Astrocyte (in vitro differentiated cells and primary cell): ENCODE measurements around the gene TANGO2. TPM values are rescaled to one million over a fixed set of nuclear protein-coding genes. Genes with fewer than 3 reads are reported as not detected.

Experiments used
- DNase-seq: peaks from one replicate; pipeline ENCODE4 v3.0.0-alpha.2; 2010; ENCODE audit warnings: low read depth
- FAIRE-seq: peaks from 2 replicates; lab custom pipeline; 2011; peaks lifted over from hg19 to GRCh38; lab: Jason Lieb, UNC
- H2AFZ ChIP-seq: 2 replicates; pipeline ENCODE4 v1.6.0; 2012; ENCODE audit warnings: low read depth, low read length, inconsistent platforms
- H3K27ac ChIP-seq: 2 replicates; pipeline ENCODE4 v1.5.1; 2011; ENCODE audit warnings: low read depth, low read length, inconsistent platforms
- H3K27me3 ChIP-seq: 2 replicates; pipeline ENCODE4 v1.6.0; 2011; ENCODE audit warnings: low read length, inconsistent platforms; ENCODE audit not compliant: insufficient read depth
- H3K36me3 ChIP-seq: 2 replicates; pipeline ENCODE4 v1.5.1; 2011; ENCODE audit warnings: low read length, inconsistent platforms; ENCODE audit not compliant: insufficient read depth
- H3K4me1 ChIP-seq: 2 replicates; pipeline ENCODE4 v1.5.1; 2011; ENCODE audit warnings: low read length, inconsistent platforms; ENCODE audit not compliant: insufficient read depth
- H3K4me2 ChIP-seq: 2 replicates; pipeline ENCODE4 v1.6.0; 2012; ENCODE audit warnings: low read length, inconsistent platforms
- H3K4me3 ChIP-seq: 2 replicates; pipeline ENCODE4 v1.5.1; 2011; ENCODE audit warnings: low read depth, mild to moderate bottlenecking, low read length, inconsistent platforms; ENCODE audit not compliant: insufficient read depth
- H3K79me2 ChIP-seq: 2 replicates; pipeline ENCODE4 v1.6.0; 2012; ENCODE audit warnings: mild to moderate bottlenecking, low read length, inconsistent platforms; ENCODE audit not compliant: insufficient read depth
- H3K9ac ChIP-seq: 2 replicates; pipeline ENCODE4 v1.6.0; 2012; ENCODE audit warnings: mild to moderate bottlenecking, low read length, inconsistent platforms
- H3K9me3 ChIP-seq: 2 replicates; pipeline ENCODE4 v1.5.1; 2012; ENCODE audit warnings: low read depth, mild to moderate bottlenecking, low read length, inconsistent platforms; ENCODE audit not compliant: insufficient read depth
- H4K20me1 ChIP-seq: 2 replicates; pipeline ENCODE4 v1.6.0; 2012; ENCODE audit warnings: low read length, inconsistent platforms; ENCODE audit not compliant: insufficient read depth
- H3K27ac Mint-ChIP-seq: one replicate; pipeline ENCODE4 v1.8.0; 2021; ENCODE audit warnings: mild to moderate bottlenecking, mixed read lengths; ENCODE audit not compliant: unreplicated experiment
- H3K27me3 Mint-ChIP-seq: one replicate; pipeline ENCODE4 v1.8.0; 2021; ENCODE audit warnings: low read depth, mixed read lengths; ENCODE audit not compliant: unreplicated experiment
- H3K36me3 Mint-ChIP-seq: one replicate; pipeline ENCODE4 v1.8.0; 2021; ENCODE audit warnings: low read depth, mixed read lengths; ENCODE audit not compliant: unreplicated experiment
- H3K4me1 Mint-ChIP-seq: one replicate; pipeline ENCODE4 v1.8.0; 2021; ENCODE audit warnings: low read depth, mixed read lengths; ENCODE audit not compliant: unreplicated experiment
- H3K4me3 Mint-ChIP-seq: one replicate; pipeline ENCODE4 v1.8.0; 2021; ENCODE audit warnings: mild to moderate bottlenecking, moderate library complexity, mixed read lengths; ENCODE audit not compliant: unreplicated experiment
- H3K9me3 Mint-ChIP-seq: one replicate; pipeline ENCODE4 v1.8.0; 2021; ENCODE audit warnings: mild to moderate bottlenecking, mixed read lengths; ENCODE audit not compliant: unreplicated experiment
- CTCF ChIP-seq: IDR thresholded peaks from 2 replicates; pipeline ENCODE4 v1.5.1; 2011; ENCODE audit warnings: low read depth, mild to moderate bottlenecking, inconsistent platforms, low read length, moderate library complexity; ENCODE audit not compliant: insufficient read depth
- EZH2 ChIP-seq: IDR thresholded peaks from 2 replicates; pipeline ENCODE4 v1.6.1; 2012; ENCODE audit warnings: mild to moderate bottlenecking, low read length, inconsistent platforms; ENCODE audit not compliant: insufficient read depth
- total RNA-seq: library from RNA; stranded (reverse); gene quantifications from 2 replicates; pipeline ENCODE4 v1.2.1, GENCODE V29; 2021

Gene TANGO2
- total RNA-seq, 1 donor from 2014 or later, result 28.0 TPM

GRCh38 chr22:20009018-20009491 is 11.9 kb upstream of the TANGO2 start:
- Histone ChIP-seq H3K9me3 (peaks cover 2% of the 10 kb centered on the region), H3K79me2 (no peaks in the 10 kb centered on the region), H3K9ac (no peak overlapping the region), H2AFZ (no peak overlapping the region), H3K27ac (no peak overlapping the region), H3K4me3 (no peak overlapping the region), H3K4me1 (no peaks in the 10 kb centered on the region), H3K36me3 (no peaks in the 10 kb centered on the region), H3K4me2 (no peak overlapping the region), H3K27me3 (no peaks in the 10 kb centered on the region), H4K20me1 (no peaks in the 10 kb centered on the region)
- FAIRE-seq, result no peak
- no peak for TF ChIP-seq CTCF
- Mint-ChIP-seq H3K4me3 (no peak overlapping the region), H3K4me1 (no peaks in the 10 kb centered on the region), H3K27ac (no peak overlapping the region), H3K36me3 (peaks cover 2% of the 10 kb centered on the region), H3K27me3 (peaks cover 7% of the 10 kb centered on the region), H3K9me3 (no peaks in the 10 kb centered on the region)
- no peak for DNase-seq

- H2AFZ ChIP-seq, result no peak overlapping the region
- H3K27ac ChIP-seq, result no peak overlapping the region
- peaks cover 7% of the 10 kb centered on the region for H3K27me3 Mint-ChIP-seq
- no peak for DNase-seq
- no peaks in the 10 kb centered on the region for H3K36me3 ChIP-seq
- H3K4me1 ChIP-seq, result no peaks in the 10 kb centered on the region
- H3K36me3 Mint-ChIP-seq, result peaks cover 2% of the 10 kb centered on the region
- TF ChIP-seq EZH2 (no peak), CTCF (no peak)
- H3K27me3 ChIP-seq, result no peaks in the 10 kb centered on the region
- H3K27ac Mint-ChIP-seq, result no peak overlapping the region
- H3K79me2 ChIP-seq, result no peaks in the 10 kb centered on the region
- no peaks in the 10 kb centered on the region for H4K20me1 ChIP-seq
- H3K4me3 Mint-ChIP-seq, result no peak overlapping the region
- H3K4me3 ChIP-seq, result no peak overlapping the region
- no peaks in the 10 kb centered on the region for H3K4me1 Mint-ChIP-seq
- H3K4me2 ChIP-seq, result no peak overlapping the region
- no peaks in the 10 kb centered on the region for H3K9me3 Mint-ChIP-seq
- FAIRE-seq, result no peak
- no peak overlapping the region for H3K9ac ChIP-seq
- H3K9me3 ChIP-seq, result no peaks in the 10 kb centered on the region
These were observed 11.2 kb upstream of the TANGO2 start for GRCh38 chr22:20009582-20010306.
